ENCODE measurements around the gene PCSK2.
A peak's percentile ranks its signal among the peaks of the same experiment; 100 is the strongest.

The PCSK2 gene

GRCh38 chr20:17273717-17274116, 46.9 kb downstream of the PCSK2 start:
- no peak for DNase-seq

GRCh38 chr20:17276101-17276500, 49.3 kb downstream of the PCSK2 start:
- DNase-seq, result no peak

- peak; percentile 6 for DNase-seq
Measured at GRCh38 chr20:17281478-17281877, 54.6 kb downstream of the PCSK2 start.

- no peak for DNase-seq
Measured at GRCh38 chr20:17282501-17282900, 55.7 kb downstream of the PCSK2 start.

GRCh38 chr20:17287503-17287902, 60.7 kb downstream of the PCSK2 start:
- no peak for DNase-seq

GRCh38 chr20:17287998-17288397, 61.2 kb downstream of the PCSK2 start:
- DNase-seq, result no peak

GRCh38 chr20:17295151-17295726, 68.4 kb downstream of the PCSK2 start:
- DNase-seq, result no peak

GRCh38 chr20:17295991-17296390, 69.2 kb downstream of the PCSK2 start:
- DNase-seq, result no peak

GRCh38 chr20:17298171-17298570, 71.3 kb downstream of the PCSK2 start:
- DNase-seq, result no peak

- DNase-seq, result no peak
Measured at GRCh38 chr20:17298751-17299150, 71.9 kb downstream of the PCSK2 start.

- DNase-seq, result no peak
Measured at GRCh38 chr20:17300113-17300512, 73.3 kb downstream of the PCSK2 start.

- DNase-seq, result no peak
Measured at GRCh38 chr20:17304774-17305173, 77.9 kb downstream of the PCSK2 start.

GRCh38 chr20:17306427-17306826, 79.6 kb downstream of the PCSK2 start:
- no peak for DNase-seq

GRCh38 chr20:17314264-17314663, 87.4 kb downstream of the PCSK2 start:
- no peak for DNase-seq

GRCh38 chr20:17315407-17316231, 88.8 kb downstream of the PCSK2 start:
- no peak for DNase-seq

- no peak for DNase-seq
Measured at GRCh38 chr20:17316316-17317038, 89.6 kb downstream of the PCSK2 start.

GRCh38 chr20:17317341-17317740, 90.5 kb downstream of the PCSK2 start:
- DNase-seq, result no peak

- DNase-seq, result no peak
Measured at GRCh38 chr20:17320456-17320855, 93.6 kb downstream of the PCSK2 start.

- DNase-seq, result no peak
Measured at GRCh38 chr20:17326096-17326495, 99.3 kb downstream of the PCSK2 start.

GRCh38 chr20:17327185-17328148, 100.6 kb downstream of the PCSK2 start:
- no peak for DNase-seq

- no peak for DNase-seq
Measured at GRCh38 chr20:17334932-17335331, 108.1 kb downstream of the PCSK2 start.

GRCh38 chr20:17339000-17339399, 112.2 kb downstream of the PCSK2 start:
- DNase-seq, result no peak

GRCh38 chr20:17343091-17343490, 116.3 kb downstream of the PCSK2 start:
- no peak for DNase-seq
